WERI-Rb-1 (cell line): ENCODE measurements around the gene MYLK3.

Experiments used
- DNase-seq: peaks from one replicate; pipeline ENCODE4 v3.0.0-alpha.2; 2020
- H3K27ac ChIP-seq: fragments of 250-450 bp; sonication (Bioruptor Pico); 2 replicates; pipeline ENCODE4 v1.5.1; 2020; ENCODE audit warnings: mild to moderate bottlenecking, moderate library complexity
- H3K27me3 ChIP-seq: fragments of 250-450 bp; sonication (Bioruptor Pico); 2 replicates; pipeline ENCODE4 v1.5.1; 2021; ENCODE audit warnings: mild to moderate bottlenecking, low read depth, moderate library complexity; ENCODE audit not compliant: insufficient read depth, severe bottlenecking
- H3K36me3 ChIP-seq: fragments of 250-450 bp; sonication (Bioruptor Pico); 2 replicates; pipeline ENCODE4 v1.5.1; 2020; ENCODE audit warnings: mild to moderate bottlenecking, moderate library complexity
- H3K4me3 ChIP-seq: 2 replicates; pipeline ENCODE4 v1.5.1; 2011; ENCODE audit warnings: low read depth, mild to moderate bottlenecking, control low read depth, low read length
- H3K9me3 ChIP-seq: fragments of 250-450 bp; sonication (Bioruptor Pico); 2 replicates; pipeline ENCODE4 v1.5.1; 2021; ENCODE audit warnings: mild to moderate bottlenecking, moderate library complexity; ENCODE audit not compliant: severe bottlenecking
- TF ChIP-seq, protein P1 (sequence below): IDR thresholded peaks from 2 replicates; pipeline ENCODE4 v1.5.1; 2011; ENCODE audit warnings: low read depth, mild to moderate bottlenecking, control low read depth, inconsistent platforms, low read length

The MYLK3 gene

DNA sequence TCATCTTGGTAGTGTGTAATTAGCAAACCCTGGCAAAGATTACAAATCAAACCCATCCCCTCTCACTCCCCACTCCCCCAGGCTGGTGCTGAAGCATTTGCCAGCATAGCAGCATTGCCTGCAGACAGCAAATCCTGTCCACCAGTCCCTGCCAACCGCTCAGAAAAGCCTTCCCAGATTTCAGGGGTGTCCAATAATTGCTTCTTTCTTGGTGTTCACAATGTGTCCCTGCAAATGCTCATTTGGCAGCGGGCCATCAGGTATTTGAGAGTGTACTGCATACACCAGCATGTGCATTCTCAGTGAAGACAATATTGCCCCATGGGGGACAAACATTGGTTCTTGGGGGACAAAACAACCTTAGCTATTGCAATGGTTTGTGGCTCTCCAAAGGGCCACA is 30.5 kb downstream of the MYLK3 start:
- TF ChIP-seq, protein P1, sequence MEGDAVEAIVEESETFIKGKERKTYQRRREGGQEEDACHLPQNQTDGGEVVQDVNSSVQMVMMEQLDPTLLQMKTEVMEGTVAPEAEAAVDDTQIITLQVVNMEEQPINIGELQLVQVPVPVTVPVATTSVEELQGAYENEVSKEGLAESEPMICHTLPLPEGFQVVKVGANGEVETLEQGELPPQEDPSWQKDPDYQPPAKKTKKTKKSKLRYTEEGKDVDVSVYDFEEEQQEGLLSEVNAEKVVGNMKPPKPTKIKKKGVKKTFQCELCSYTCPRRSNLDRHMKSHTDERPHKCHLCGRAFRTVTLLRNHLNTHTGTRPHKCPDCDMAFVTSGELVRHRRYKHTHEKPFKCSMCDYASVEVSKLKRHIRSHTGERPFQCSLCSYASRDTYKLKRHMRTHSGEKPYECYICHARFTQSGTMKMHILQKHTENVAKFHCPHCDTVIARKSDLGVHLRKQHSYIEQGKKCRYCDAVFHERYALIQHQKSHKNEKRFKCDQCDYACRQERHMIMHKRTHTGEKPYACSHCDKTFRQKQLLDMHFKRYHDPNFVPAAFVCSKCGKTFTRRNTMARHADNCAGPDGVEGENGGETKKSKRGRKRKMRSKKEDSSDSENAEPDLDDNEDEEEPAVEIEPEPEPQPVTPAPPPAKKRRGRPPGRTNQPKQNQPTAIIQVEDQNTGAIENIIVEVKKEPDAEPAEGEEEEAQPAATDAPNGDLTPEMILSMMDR, result no peak
- Histone ChIP-seq H3K4me3 (no peak overlapping the region), H3K27ac (no peak overlapping the region), H3K27me3 (no peaks in the 10 kb centered on the region), H3K9me3 (no peaks in the 10 kb centered on the region), H3K36me3 (no peaks in the 10 kb centered on the region)
- no peak for DNase-seq

DNA sequence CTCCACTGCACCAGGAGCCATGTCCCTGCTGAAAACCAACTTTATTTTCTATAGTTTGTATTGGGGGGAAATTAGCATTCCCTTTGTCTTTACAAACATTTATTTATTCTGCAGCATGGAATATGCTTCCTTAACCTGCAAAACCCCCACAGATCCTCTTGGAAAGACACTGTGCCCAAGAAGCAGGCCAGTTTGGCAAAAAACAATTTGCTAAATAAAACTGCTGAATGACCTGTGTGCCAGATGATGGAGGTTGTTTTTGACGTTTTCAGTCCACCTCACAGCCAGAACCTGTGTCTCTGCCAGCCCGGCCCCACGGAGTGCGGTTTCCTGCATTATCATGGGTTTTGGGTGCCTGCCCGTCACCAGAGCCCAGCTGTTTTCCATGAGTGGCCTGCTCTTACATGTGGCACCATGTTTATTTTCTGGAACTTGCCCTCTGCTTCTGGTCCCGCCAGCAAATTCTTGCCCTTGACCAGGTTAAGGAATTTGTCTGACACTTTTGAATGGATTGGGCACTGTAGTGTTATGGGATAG is 32.3 kb downstream of the MYLK3 start:
- TF ChIP-seq, protein P1, result no peak
- H3K9me3 ChIP-seq, result no peaks in the 10 kb centered on the region
- H3K4me3 ChIP-seq, result no peak overlapping the region
- no peaks in the 10 kb centered on the region for H3K36me3 ChIP-seq
- DNase-seq, result no peak
- no peak overlapping the region for H3K27ac ChIP-seq
- no peaks in the 10 kb centered on the region for H3K27me3 ChIP-seq

DNA sequence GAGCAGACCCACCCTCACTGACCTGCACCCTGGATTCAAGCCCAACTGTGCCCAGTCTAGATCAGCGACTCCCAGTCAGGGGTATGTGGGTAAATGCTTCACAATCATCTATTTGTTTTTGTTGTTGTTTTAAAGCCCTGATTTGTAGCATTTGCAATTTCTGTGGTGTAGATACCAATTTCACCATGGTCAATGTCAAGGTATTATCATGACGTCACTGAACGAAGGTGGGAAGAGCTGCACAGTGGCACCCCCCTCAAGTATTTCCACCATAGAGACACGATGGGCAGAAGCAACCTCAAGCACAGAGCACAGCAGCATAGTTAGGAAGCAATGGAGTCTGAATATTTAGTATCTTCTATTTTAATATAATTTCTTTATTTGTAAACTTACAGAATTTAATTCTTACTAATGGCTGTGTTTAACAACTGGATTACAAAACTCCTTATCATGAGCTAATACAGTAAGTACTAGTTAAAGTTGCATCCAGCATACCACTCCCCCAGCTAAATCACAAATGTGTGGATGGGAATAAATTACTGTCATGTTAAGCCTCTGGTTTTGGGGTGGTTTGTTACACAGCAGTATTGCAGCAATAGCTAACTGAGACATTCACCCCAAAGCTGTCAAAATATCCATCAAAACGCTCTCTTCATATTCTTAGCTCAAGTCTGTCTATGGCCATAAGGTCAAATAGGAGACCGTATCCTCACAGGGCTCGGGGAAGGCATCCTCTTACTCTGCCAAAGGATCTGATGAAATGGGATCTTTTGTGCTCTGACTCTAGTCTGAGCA is 33.1 kb downstream of the MYLK3 start:
- Histone ChIP-seq H3K4me3 (no peak overlapping the region), H3K36me3 (no peaks in the 10 kb centered on the region), H3K27ac (no peak overlapping the region), H3K9me3 (no peaks in the 10 kb centered on the region), H3K27me3 (no peaks in the 10 kb centered on the region)
- DNase-seq, result no peak
- TF ChIP-seq, protein P1, result no peak

DNA sequence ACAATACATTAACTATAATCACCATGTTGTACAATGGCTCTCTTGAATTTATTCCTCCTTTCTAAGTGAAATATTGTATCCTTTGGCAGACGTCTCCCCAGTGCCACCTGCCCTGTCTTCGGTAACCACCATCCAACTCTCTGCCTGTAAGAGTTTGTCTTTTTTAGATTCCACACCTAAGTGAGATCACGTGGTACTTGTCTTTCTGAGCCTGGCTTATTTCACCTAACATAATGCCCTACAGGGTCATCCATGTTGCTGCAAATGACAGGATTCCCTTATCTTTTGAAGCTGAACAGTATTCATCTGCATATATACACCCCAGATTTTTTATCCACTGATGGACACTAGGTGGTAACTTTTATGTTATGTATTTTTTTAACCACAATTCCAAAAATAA is 34.5 kb downstream of the MYLK3 start:
- no peaks in the 10 kb centered on the region for H3K27me3 ChIP-seq
- no peaks in the 10 kb centered on the region for H3K9me3 ChIP-seq
- H3K4me3 ChIP-seq, result no peak overlapping the region
- H3K27ac ChIP-seq, result no peak overlapping the region
- H3K36me3 ChIP-seq, result no peaks in the 10 kb centered on the region
- TF ChIP-seq, protein P1, result no peak
- no peak for DNase-seq

DNA sequence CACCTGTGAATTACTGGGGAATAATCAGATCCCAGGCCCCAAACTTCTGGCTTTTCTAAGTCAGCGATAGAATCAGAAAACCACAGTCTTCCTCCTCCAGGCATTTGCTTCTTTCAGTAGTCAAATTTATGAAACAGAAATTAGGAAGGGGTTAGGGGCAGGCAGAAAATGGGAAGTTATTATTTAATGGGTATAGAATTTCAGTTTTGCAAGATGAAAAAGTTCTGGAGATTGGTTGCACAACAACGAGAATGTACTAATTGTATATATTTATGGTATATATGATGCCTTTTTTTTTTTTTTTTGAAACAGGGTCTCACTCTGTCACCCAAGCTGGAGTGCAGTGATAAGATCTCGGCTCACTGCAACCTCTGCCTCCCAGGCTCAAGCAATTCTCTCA is 35.2 kb downstream of the MYLK3 start:
- DNase-seq, result no peak
- TF ChIP-seq, protein P1, result no peak
- Histone ChIP-seq H3K36me3 (no peaks in the 10 kb centered on the region), H3K27ac (no peak overlapping the region), H3K27me3 (no peaks in the 10 kb centered on the region), H3K9me3 (no peaks in the 10 kb centered on the region), H3K4me3 (no peak overlapping the region)
